GM21423 (cell line): ENCODE data around the gene PIEZO2.

Experiments
- ATAC-seq: cut with Tn5 transposase; IDR thresholded peaks from one replicate; pipeline ENCODE4 v1.9.1; 2021; ENCODE audit warnings: mild to moderate bottlenecking, moderate library complexity; ENCODE audit not compliant: unreplicated experiment

Gene PIEZO2

DNA sequence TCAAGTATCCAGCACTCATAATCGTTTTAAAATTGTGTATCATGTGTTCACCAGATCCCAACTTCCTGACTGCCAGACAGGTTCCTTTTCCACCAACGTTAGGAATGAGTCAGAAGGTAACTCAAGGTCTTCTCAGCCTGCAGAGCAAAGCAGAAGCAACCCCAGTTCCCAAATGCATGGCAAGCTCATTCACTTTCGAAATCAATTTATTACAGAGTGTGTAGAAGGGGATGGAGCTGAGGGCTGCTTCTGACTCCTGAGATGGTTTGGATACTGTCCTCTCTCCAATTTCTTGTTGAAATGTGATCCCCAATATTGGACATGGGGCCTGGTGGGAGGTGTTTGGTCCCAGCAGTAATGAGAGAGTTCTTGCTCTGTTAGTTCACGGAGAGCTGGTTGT lies 114.5 kb downstream of the PIEZO2 start:
- ATAC-seq = no peak

DNA sequence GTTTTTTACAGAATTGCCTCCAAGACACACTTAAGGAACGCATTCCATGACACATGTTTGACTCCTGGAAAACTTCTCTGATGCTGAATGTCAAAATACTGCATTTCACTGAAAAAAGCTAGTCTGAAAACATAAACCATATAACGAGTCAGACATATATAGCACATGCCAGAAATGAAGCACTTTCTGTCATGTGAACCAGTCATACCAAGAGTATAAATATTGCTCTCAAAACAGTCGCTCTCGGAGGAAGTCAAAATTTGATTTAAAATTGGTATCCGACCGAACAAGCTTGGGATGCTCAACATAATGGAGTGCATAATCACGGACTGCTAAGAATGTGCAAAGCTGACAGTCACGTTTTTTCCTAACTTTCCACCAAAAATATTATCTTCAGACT lies 115.9 kb downstream of the PIEZO2 start:
- ATAC-seq = no peak

DNA sequence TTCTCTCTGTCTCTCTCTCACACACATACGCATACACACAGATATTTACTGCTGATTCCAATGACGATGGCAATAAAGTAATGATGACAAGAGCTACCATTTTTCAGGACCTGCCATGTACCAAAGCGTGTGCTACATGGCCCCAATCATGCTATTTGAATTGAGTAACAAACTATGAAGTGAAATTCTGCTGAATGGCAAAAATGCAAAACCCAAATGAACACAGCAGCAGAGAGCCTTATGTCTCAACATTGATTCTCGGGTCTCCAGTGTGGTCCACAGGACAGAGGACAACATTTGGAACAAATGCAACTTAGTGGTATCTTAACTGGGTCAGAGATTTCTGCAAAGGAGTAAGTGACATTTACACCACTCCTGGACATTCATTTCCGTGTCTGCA lies 117.4 kb downstream of the PIEZO2 start:
- no peak for ATAC-seq

DNA sequence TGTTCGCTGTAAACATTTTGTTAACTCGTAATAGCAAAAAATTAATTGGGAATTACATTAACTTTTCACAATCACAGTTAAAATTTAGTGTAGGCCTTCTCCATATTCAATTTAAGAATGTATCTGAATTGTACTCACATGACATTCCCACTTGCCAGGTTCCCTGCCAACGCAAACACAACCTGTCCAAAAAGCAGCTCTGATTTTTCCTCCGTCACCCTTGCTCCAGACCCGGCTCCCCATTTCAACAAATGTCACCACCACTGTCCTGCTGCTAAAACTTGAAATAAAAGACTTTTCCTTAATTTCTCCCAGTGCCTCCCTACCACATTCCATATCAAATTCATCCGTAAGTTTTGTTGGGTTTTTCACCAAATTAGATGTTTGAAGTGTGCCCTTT lies 120.3 kb downstream of the PIEZO2 start:
- ATAC-seq = no peak

DNA sequence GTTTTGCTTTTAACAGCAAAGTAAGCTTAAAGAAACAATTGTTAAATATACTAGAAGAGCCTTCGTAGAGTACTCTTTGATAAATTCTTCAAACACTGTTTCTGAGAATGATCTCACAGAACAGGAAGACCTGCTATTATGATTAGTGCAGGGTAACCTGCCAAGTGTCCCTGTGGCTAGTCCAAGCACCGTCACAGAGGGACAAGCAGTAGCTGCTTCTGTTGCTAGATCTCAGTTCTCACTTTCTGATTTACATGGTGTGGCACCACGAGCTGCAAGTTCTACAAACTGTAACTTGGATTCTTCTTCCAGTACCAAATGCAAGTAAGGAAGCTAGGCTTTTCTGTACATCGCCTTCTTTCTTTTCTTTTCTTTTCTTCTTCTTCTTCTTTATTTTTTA lies 121.5 kb downstream of the PIEZO2 start:
- no peak for ATAC-seq

DNA sequence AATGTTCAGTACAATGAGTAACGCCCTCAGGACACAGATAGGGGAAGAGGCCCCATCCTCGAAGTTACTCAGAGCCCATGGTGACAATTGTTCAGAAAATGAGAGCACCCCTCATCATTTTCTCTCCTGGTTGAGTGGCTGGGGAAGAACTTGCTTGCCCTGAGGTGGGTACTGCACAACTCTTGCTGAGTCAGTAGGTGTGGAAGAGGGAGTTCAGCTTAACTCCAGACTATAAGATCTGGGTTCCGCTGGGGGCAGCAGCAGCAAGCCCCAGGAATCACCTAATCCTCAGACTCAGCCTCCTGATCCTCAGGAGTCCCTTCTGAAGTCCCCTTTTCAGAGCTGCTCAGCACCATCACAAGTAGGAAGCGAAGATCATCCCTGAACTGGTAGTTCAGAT lies 123.7 kb downstream of the PIEZO2 start:
- ATAC-seq = no peak

DNA sequence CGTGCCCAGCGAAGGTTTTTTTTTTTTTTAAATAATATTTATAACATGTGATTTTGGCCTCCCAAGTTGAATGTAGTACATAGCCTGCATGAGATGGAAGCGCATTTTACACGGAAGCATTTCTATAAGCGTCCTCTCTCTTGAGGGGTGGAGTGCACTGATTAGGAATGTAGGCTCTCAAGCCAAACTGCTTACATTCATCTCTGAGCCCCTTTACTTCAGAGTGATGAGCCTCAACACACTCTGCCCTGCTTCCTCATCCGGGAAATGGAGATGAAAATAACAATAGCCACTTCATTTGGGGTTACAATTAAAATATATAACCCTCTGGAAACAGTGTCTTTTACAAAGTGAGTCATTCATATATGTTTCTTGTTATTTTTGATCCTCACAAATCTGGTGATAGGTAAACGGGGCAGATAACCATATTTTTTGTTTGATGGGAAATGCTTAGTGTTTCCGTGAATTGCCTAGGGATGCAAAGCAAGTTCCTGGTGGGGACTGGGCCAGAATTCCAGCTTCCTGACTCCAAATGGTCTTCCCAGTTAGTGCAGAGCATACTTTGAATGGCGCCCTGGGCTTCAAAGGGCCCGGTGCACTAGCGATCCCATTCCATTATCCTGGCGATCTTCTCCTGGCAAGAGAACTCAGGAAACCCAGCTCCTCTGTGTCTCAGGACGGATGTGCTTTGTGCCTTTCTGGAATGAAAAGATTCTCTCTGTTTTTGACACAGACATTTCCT lies 124.3 kb downstream of the PIEZO2 start:
- ATAC-seq = no peak

DNA sequence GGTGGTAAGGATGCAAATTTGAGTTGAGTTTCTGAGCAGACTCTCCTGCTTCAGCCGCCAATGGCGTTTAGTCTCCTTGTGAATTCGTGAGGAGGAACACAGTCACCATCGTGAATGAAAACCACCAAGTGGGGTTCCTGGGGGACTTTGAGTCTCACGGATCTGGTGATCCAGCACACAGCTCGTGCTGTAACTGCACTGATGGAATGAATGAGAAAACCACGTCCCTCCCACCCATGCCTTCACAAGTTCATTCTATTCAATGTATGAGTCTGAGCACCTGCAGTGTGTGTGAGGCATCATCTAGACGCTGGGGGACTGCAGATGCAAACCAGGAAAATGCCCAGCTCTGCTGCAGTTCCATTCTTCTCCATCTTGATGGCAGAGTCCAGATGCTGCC lies 127.9 kb downstream of the PIEZO2 start:
- ATAC-seq = no peak

DNA sequence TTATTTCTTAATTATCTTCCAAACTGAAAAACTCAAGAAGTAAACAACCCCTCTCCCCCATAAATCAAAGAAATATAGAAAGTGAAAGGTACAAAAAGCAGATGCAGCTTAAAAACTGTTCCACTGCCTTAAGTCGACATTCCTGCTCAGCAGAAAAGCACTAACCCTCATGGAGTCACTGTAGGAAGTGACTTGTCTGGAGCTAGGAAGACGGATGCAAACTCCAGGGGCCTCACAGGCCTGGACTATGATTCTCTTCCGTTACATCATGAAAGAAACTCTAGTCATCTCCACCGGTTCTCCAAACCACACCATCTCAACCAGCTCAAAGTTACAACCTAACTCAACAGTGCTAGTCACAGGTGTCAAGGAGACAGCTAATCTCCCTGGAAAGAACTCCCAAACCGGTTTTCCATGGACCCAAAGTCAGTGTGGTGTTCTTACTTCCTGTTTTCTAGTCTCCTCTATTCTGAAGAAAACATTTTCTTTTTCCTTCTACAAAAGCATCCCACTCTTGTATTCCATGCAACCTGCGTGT lies 128.4 kb downstream of the PIEZO2 start:
- no peak for ATAC-seq

DNA sequence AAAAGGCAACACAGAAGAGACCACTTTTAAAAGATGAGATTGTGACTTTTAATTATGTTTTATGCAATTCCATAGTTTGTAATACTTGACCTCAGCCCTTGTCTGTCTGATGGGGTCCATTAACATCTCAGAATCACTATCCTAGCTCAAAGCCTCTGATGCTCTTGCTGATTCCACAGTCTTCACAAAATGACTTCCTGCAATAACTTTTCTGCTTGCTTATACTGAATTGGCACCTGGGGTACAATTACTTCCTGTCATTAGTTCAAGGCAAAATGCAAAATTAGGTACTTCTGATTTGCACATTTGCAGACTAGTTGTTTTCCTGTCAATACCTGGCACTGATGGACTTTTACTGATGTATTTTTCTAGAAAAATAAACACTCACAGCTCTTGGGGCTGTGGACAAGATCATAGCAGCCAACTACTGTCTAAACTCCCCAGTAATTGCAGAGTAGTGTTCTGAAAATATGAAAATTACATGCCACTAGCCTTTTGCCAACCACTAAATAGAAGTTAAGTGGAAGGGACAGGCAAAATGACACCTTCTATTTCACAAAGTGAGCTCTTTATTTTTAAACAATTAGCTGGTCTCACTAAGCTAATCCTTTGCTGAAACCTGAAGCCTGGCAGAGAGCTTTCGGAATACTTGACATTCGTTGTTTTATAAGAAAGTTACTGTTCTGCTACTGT lies 129.1 kb downstream of the PIEZO2 start:
- no peak for ATAC-seq

DNA sequence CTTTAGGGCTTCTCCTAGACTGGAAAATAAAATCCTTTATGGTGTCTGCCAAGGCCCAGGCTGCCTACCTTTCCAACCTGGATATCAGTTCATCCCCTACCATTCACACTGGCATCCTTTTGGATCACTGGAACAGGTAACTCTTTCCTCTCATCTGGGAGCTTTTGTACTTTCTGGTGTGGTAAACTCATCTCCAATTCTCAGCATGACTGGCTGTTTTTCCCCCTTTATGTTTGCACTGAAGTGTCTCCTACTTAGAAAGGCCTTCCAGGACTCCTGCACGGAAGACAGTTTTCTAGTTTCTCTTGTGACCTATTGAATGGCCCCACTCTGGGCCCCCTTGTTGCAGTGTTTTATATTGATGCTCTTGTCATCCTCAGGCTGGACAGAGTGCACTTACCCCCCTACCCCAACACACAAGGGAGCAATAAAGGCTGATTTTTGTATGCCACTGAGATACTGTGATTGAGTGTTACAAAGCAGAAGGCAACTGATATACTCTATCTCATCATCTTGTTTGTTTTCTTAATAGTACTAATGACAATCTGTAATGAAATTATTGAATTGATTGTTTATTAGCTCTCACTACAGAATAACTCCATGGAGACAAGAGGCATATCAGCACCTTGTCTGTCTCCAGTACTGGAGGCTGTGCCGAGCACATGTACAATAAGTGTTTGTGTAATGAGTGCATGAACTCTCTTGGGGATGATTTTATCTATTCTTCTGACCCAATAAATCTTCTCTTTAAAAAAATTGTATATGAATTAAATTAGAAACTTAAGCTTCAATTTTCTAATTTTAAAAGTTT lies 129.9 kb downstream of the PIEZO2 start:
- no peak for ATAC-seq

DNA sequence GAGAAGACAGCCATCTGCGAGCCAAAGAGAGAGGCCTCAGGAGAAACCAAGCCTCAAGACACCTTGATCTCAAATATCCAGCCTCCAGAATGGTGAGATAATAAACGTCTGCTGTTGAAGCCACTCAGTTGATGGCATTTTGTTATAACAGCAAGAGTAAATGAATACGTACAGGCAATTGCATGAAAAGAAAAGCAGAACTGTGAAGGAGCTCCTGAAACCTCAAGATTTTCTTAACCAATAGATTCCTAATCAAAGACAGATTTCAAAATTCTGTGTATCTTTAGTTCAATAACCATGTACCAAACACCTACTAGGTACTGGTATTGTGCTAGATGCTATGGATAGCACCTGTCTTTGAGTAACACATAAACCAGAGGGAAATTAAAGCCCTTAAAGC lies 139.5 kb downstream of the PIEZO2 start:
- no peak for ATAC-seq

DNA sequence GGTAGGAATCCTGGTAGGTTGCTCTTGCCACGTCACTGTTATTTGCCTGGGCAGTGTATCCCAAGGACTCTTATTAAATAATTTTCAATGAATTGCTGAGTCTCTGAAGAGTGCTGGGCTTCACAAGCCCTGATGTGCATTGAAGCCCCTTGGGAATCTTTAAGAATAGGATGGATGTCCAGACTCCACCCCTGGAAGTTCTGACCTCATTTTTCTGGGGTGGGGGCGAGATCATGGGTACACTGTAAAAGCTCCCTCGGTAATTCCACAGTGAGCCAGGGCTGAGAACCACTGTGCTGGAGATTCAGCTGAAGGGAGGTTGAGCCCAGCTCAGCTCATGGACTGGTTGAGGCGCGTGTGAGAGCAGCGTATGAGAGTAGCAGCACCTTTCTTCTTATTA lies 140.2 kb downstream of the PIEZO2 start:
- ATAC-seq = no peak

DNA sequence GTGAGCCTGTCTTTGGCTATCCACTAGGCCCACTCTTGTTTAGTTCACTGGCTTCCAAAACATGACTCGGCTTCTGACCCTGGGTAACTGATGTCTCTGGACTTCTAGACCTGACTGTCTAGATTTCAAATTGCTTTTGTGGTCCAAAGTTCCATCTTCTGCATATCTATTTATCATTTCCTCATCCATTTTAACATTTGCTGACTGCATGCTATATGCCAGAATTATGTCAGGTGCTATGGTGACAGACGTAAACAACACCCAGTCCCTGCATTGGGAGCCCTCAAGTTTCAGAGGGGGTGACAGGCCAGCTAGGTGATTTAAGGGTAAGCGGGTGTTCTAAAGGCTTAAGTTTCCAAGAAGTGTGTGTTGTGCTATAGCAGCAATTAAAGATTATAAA lies 140.9 kb downstream of the PIEZO2 start:
- ATAC-seq = no peak

DNA sequence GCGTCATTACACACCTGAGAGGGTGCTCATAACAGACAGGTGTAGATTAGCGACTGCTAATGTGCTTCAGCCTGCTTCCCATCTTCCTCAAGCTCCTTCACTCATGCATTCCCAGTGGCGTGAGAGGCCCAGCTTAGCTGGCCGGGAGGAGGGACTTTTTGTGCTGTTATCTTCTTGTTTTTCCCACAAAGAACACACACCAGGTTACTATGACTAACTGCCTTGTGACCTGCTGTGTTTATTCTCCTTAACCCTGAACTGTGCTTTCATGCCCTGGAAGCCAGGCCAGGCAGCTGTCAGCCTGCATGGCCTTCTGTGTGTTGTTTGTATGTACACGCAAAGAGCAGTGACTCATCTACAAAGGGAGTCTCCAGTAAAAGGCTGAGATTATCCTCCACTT lies 143.8 kb downstream of the PIEZO2 start:
- no peak for ATAC-seq

DNA sequence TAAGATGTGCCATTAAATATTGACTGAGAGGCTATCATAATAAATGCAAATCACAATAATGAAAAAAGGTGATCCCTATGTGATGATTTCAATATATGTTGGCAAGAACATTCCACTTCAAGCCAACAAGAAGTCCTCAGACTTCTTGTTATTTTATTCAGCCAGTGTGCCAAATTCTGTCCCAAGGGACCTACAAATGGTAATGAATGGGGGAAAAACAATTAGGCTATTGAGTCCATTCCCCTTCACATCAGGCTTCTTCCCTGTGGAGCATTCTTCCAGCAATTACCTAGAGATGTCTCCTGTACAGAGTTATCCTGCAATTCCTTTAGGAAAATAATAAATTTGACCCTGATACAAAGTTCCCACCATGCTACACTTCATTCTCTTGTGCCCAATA lies 144.4 kb downstream of the PIEZO2 start:
- ATAC-seq = no peak

DNA sequence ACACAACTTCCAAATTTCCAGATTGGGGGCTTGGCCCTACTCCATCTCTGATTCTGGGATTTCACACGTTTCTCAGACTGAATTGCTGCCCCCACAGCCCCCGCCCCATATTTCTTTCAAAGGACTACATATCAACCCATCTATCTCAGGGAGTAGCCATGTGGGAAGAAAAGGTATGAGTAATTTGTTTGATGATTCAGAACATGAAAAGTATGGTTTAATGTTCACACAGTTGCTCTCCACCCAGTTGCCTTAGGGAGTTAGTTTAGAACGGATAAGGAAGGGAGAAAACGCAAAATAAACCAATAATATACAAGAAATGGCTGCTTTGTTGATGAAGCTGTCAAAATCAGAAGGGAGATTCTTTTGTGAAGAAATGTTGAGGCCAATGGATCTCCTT lies 145.1 kb downstream of the PIEZO2 start:
- ATAC-seq = no peak

DNA sequence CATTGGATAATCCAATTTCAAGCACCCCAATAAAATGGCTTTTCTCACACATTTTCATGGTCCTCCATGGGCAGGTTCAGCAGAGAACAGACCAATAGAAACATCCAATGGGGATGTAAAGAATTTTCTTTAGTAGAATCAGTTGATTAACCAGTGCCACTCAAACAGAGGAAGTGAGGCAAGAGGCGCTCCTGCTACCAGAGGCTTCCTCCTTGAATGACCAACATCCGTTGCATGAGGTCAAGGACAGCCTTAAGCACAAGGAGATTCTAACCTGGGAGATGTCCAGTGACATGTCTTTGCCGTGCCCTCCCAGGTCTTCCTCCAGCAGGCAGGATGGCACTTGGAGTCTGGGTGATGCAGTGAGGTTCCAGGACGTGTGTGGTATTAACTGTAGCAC lies 146.6 kb downstream of the PIEZO2 start:
- ATAC-seq = no peak

DNA sequence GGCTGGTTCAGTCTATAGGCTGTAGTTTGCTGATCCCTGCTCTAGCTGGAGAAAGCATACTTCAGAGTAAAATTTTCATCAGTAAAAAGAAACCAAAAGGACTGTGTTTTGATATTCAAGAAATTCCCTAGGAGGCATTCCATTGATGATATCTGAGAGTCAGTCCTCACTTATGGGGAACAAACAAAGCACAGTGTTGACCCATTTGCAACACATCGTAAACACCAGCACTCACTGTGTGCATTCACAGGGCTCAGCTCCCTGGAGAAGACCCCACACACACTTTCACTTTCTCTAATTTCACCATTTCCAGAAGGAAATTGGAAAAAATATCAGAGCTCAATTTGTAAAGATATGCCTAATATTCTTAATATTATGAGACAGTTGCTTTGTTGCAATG lies 147.1 kb downstream of the PIEZO2 start:
- ATAC-seq = no peak

DNA sequence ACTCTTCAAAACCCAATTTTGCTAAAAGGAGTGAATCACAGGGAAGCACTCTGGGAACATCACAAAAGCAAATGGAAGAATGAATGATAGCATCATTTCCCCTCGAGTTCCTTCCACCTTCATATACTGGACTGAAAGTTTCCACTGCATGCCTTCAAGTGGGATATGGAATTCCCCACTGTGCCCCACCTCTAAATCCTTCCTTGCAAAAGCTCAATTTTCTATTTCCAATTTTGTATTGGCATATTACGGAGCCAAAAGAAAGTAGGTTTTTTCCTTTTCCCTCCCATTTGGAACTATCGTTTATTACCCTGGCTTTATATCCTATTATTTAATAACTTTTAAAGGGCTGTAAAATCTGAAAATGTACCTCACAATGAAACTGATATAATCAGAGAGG lies 149.3 kb downstream of the PIEZO2 start:
- ATAC-seq = no peak

DNA sequence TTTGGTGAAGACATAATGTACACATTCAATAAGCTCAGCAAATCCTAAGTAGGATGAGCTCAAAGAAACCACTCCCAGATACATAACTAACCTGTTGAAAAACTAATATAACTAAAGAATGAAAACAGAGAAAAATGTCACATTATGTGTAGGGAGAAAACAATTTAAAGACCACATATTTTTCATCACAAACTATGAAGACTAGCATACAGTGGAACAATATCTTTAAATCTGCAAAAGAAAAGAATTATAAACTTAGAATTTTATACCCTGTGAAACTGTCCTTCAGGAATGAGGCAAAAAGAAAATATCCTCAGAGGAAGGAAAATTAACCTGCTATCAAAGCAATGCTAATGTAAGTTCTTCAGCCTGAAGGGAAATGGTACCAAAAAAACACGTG lies 151.5 kb downstream of the PIEZO2 start:
- no peak for ATAC-seq

DNA sequence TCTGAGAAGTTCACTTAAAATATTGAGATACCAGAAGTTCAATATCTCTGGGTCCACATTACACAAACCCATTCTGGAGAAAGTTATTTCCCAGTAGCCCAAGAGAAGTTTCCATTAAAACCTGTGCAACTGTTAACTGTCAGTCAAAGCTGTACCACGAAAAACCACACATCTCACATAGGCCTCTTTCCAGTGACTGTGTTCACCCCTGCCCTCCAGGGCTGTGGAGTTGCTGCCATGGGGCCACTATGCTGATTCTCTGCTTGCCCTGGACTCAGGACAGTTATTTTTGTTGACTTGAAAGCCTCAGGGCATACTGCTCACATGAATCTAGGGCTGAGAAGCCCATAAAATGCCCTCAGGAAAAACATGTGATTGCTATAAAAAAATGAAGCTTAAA lies 153.8 kb downstream of the PIEZO2 start:
- ATAC-seq = no peak
